Measurements from ENCODE around the gene TEDC1.

Gene TEDC1

GRCh38 chr14:105464501-105464900, 26.5 kb upstream of the TEDC1 start:
- Histone ChIP-seq H4K20me1 (peaks cover 27 to 93% (median 77%) of the 10 kb centered on the region in 11 experiments; a peak in 21 of 22 replicates), H3K9ac (no peak overlapping the region), H3K27ac (no peak overlapping the region), H3K9me3 (replicated peaks in 1 of 11) (no peaks in the 10 kb centered on the region), H3K27me3 (no peaks in the 10 kb centered on the region), H3K4me3 (no peak overlapping the region), H3K36me3 (peaks cover 77 to 91% (median 87%) of the 10 kb centered on the region in 11 experiments), H3K4me2 (no peak overlapping the region), H3K4me1 (peaks cover 7 to 36% (median 26%) of the 10 kb centered on the region in 10 experiments)
- no peak for TF ChIP-seq Cebpa-rat (IDR thresholded peaks at IDR 0.05)

DNA sequence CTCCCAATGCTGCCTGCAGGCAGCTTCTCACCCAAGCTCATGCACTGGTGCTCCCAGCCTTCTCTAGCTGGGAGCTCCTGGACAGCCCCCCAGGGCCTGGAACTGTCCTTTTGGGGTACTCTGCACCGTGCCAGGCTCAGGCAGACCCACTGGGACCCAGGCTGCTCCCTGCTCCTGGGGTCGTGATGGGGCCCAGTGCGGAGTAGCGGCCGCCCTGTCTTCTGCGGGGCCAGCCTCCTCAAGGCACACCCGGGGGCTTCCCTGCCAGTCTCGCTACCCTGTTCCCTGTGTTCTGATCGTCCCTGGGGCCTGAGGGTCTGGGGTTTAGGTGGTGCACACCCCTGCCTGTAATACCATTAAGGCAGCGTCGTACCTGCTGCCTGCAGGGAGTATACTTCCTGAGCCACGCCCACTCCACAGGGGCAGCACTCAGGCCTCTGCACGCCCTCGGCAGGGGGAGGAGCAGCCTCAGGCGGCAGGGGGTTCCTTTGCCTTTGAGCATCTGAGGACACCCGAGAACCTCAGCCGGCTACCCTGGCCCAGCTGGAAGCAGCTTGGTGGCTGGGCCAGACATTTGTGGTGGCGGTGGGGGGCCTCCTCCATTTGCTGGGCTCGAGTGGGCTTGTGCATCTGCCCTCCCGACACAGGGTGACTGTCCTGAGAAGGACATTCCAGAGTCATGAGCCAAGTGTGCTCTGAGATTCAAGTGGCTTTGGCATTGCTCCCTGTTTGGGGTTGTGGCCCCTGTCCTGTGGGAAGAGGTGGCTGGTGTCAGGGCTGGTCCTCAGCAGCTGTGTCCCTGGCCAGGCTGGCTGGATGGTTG, 25.6 kb upstream of the TEDC1 start:
- no peak overlapping the region for H3K9ac ChIP-seq
- H3K4me3 ChIP-seq: no peak overlapping the region
- H3K4me1 ChIP-seq: peaks cover 15 to 44% (median 34%) of the 10 kb centered on the region in 10 experiments
- H3K27ac ChIP-seq: no peak overlapping the region
- no peaks in the 10 kb centered on the region for H3K9me3 ChIP-seq (replicated peaks in 1 of 11)
- H3K4me2 ChIP-seq: no peak overlapping the region
- H3K27me3 ChIP-seq: peaks cover 0 to 7% (median 0%) of the 10 kb centered on the region in 11 experiments; a peak in 4 of 22 replicates
- no peak for TF ChIP-seq Cebpa-rat (IDR thresholded peaks at IDR 0.05)
- peaks cover 34 to 97% (median 84%) of the 10 kb centered on the region in 11 experiments; a peak in 21 of 22 replicates for H4K20me1 ChIP-seq
- H3K36me3 ChIP-seq: peaks cover 73 to 86% (median 83%) of the 10 kb centered on the region in 11 experiments

- Histone ChIP-seq H3K27ac (no peak overlapping the region), H3K27me3 (peaks cover 0 to 15% (median 0%) of the 10 kb centered on the region in 11 experiments; a peak in 5 of 22 replicates), H4K20me1 (peaks cover 43 to 95% (median 82%) of the 10 kb centered on the region in 11 experiments; a peak in 21 of 22 replicates), H3K9me3 (replicated peaks in 1 of 11) (no peaks in the 10 kb centered on the region), H3K4me2 (peak overlapping the region in 2 of 11 experiments; percentile 88 to 100; a peak in 2 of 22 replicates), H3K36me3 (peaks cover 61 to 74% (median 71%) of the 10 kb centered on the region in 11 experiments), H3K4me3 (no peak overlapping the region), H3K9ac (0 out of 22 replicates have a peak overlapping the region, but pooled peaks of 1 of the 11 experiments have one; percentile 4), H3K4me1 (peaks cover 25 to 55% (median 47%) of the 10 kb centered on the region in 10 experiments)
- TF ChIP-seq Cebpa-rat (IDR thresholded peaks at IDR 0.05): no peak
These were observed 24.4 kb upstream of the TEDC1 start for GRCh38 chr14:105466531-105467248.

- H3K4me3 ChIP-seq: no peak overlapping the region
- H3K27ac ChIP-seq: no peak overlapping the region
- H3K36me3 ChIP-seq: peaks cover 55 to 67% (median 64%) of the 10 kb centered on the region in 11 experiments
- no peaks in the 10 kb centered on the region for H3K9me3 ChIP-seq (replicated peaks in 1 of 11)
- TF ChIP-seq Cebpa-rat (IDR thresholded peaks at IDR 0.05): no peak
- H4K20me1 ChIP-seq: peaks cover 43 to 97% (median 84%) of the 10 kb centered on the region in 11 experiments; a peak in 21 of 22 replicates
- H3K27me3 ChIP-seq: peaks cover 0 to 15% (median 0%) of the 10 kb centered on the region in 11 experiments; a peak in 5 of 22 replicates
- peaks cover 32 to 59% (median 54%) of the 10 kb centered on the region in 10 experiments for H3K4me1 ChIP-seq
- peak overlapping the region in 7 of 11 experiments; percentile 8 to 100 (median 98); a peak in 11 of 22 replicates for H3K4me2 ChIP-seq
- H3K9ac ChIP-seq: peak overlapping the region in 2 of 11 experiments; percentile 4 to 11; a peak in 1 of 22 replicates
These were observed 23.7 kb upstream of the TEDC1 start for GRCh38 chr14:105467249-105467941.

DNA sequence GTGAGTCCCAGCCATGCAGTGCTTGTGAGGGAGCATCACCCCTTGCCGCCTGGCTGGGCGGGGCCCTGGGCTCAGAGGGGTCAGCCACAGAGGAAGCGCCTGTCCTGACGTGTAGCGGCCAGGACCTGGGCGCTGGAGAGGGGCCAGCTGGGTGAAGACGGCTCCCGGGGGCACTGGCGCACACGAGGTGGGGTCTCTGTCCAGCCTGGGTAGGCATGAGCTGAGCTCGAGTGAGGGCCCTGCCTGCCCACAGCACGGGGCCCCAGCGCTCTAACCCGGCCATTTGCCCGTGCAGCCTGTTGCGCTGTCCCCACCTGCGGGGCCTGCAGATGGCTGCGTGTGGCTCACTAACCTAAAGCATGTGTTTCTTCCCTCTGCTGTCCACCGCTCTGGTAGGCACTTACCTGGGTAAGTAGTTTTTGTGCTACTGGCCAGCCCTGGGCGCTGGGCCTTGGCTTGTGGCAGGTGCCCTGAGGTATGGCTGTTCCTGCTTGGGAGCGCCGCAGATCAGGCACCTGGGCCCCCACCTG, 23.0 kb upstream of the TEDC1 start:
- peaks cover 49 to 61% (median 58%) of the 10 kb centered on the region in 11 experiments for H3K36me3 ChIP-seq
- H3K4me3 ChIP-seq: no peak overlapping the region
- H3K9ac ChIP-seq: peak overlapping the region in 2 of 11 experiments; percentile 11 to 58; a peak in 1 of 22 replicates
- peaks cover 36 to 65% (median 60%) of the 10 kb centered on the region in 10 experiments for H3K4me1 ChIP-seq
- H3K27me3 ChIP-seq: peaks cover 0 to 15% (median 0%) of the 10 kb centered on the region in 11 experiments; a peak in 5 of 22 replicates
- H3K9me3 ChIP-seq (replicated peaks in 1 of 11): no peaks in the 10 kb centered on the region
- no peak for TF ChIP-seq Cebpa-rat (IDR thresholded peaks at IDR 0.05)
- peaks cover 43 to 97% (median 82%) of the 10 kb centered on the region in 11 experiments; a peak in 21 of 22 replicates for H4K20me1 ChIP-seq
- H3K27ac ChIP-seq: no peak overlapping the region
- H3K4me2 ChIP-seq: peak overlapping the region in 9 of 11 experiments; percentile 87 to 100 (median 98); a peak in 14 of 22 replicates

- peaks cover 42 to 54% (median 51%) of the 10 kb centered on the region in 11 experiments for H3K36me3 ChIP-seq
These were observed 22.3 kb upstream of the TEDC1 start for GRCh38 chr14:105468621-105469241.

GRCh38 chr14:105469456-105470349, 21.3 kb upstream of the TEDC1 start:
- Histone ChIP-seq H3K27me3 (peaks cover under 1 to 16% (median under 1%) of the 10 kb centered on the region in 11 experiments; a peak in 14 of 22 replicates), H4K20me1 (peaks cover 43 to 94% (median 83%) of the 10 kb centered on the region in 11 experiments; a peak in 21 of 22 replicates), H3K4me1 (peaks cover 43 to 78% (median 70%) of the 10 kb centered on the region in 10 experiments), H3K4me2 (peak overlapping the region; percentile 73 to 100 (median 98)), H3K9me3 (replicated peaks in 1 of 11) (no peaks in the 10 kb centered on the region), H3K4me3 (peak overlapping the region in 1 of 10 experiments; percentile 12; a peak in 1 of 20 replicates), H3K27ac (peak overlapping the region in 1 of 11 experiments; percentile 13; a peak in 1 of 22 replicates), H3K36me3 (peaks cover 34 to 45% (median 42%) of the 10 kb centered on the region in 11 experiments), H3K9ac (peak overlapping the region in 5 of 11 experiments; percentile 13 to 61 (median 56); a peak in 7 of 22 replicates)
- no peak for TF ChIP-seq Cebpa-rat (IDR thresholded peaks at IDR 0.05)

More at GRCh38 chr14:105468621-105469241, 22.3 kb upstream of the TEDC1 start:
- peaks cover 0 to 15% (median 0%) of the 10 kb centered on the region in 11 experiments; a peak in 5 of 22 replicates for H3K27me3 ChIP-seq
- H3K4me1 ChIP-seq: peaks cover 41 to 72% (median 67%) of the 10 kb centered on the region in 10 experiments
- H3K27ac ChIP-seq: no peak overlapping the region
- H3K9ac ChIP-seq: peak overlapping the region in 5 of 11 experiments; percentile 13 to 58 (median 30); a peak in 3 of 22 replicates
- TF ChIP-seq Cebpa-rat (IDR thresholded peaks at IDR 0.05): no peak
- no peaks in the 10 kb centered on the region for H3K9me3 ChIP-seq (replicated peaks in 1 of 11)
- H4K20me1 ChIP-seq: peaks cover 43 to 95% (median 87%) of the 10 kb centered on the region in 11 experiments; a peak in 21 of 22 replicates
- peak overlapping the region; percentile 73 to 100 (median 98); a peak in 20 of 22 replicates for H3K4me2 ChIP-seq
- no peak overlapping the region for H3K4me3 ChIP-seq
